Activated CD4-positive, alpha-beta T cell treated with anti-CD3 and anti-CD28 coated beads, Interleukin-2, amount 10 ng/mL, durations not matched to agents 24 days and 14 days (primary cell): ENCODE data around the gene MTRF1L. TPM values are rescaled to one million over a fixed set of nuclear protein-coding genes. Genes with fewer than 3 reads are reported as not detected.
"Not testable (repeated sequence)": the region's sequence is repeated elsewhere in the genome, so short reads cannot be mapped to it uniquely, and the experiment has no call there.

ENCODE experiments used
- DNase-seq: peaks from one replicate; pipeline ENCODE4 v3.0.0; 2022
- H3K27ac Mint-ChIP-seq: one replicate; pipeline ENCODE4 v1.8.0; 2022; ENCODE audit warnings: mild to moderate bottlenecking, mixed read lengths
- H3K27me3 Mint-ChIP-seq: one replicate; pipeline ENCODE4 v1.8.0; 2022; ENCODE audit warnings: mixed read lengths
- H3K36me3 Mint-ChIP-seq: one replicate; pipeline ENCODE4 v1.8.0; 2022; ENCODE audit warnings: low read depth, mild to moderate bottlenecking, mixed read lengths
- H3K4me1 Mint-ChIP-seq: one replicate; pipeline ENCODE4 v1.8.0; 2021; ENCODE audit warnings: mixed read lengths
- H3K4me3 Mint-ChIP-seq: one replicate; pipeline ENCODE4 v1.8.0; 2022; ENCODE audit warnings: mild to moderate bottlenecking, moderate library complexity, mixed read lengths
- H3K9me3 Mint-ChIP-seq: one replicate; pipeline ENCODE4 v1.8.0; 2021; ENCODE audit warnings: mixed read lengths
- intact Hi-C: fragments of 100-400 bp; cut with micrococcal nuclease; formaldehyde crosslinking; loops from one replicate; pipeline ENCODE4 v1.15.1; 2023
- total RNA-seq: library from RNA; stranded (reverse); gene quantifications from 2 replicates; pipeline ENCODE4 v1.2.3, GENCODE V29; 2022

MTRF1L gene
- total RNA-seq, 1 donor from 2014 or later: 20.6 TPM

GRCh38 chr6:152993431-152993830 is 9.1 kb downstream of the MTRF1L start:
- DNase-seq: no peak
- H3K9me3 Mint-ChIP-seq: peaks cover 5% of the 10 kb centered on the region
- peaks cover 26% of the 10 kb centered on the region for H3K4me1 Mint-ChIP-seq
- intact Hi-C loops: no loop called here
- no peaks in the 10 kb centered on the region for H3K27me3 Mint-ChIP-seq
- H3K27ac Mint-ChIP-seq: peak overlapping the region; percentile 79
- peaks cover 61% of the 10 kb centered on the region for H3K36me3 Mint-ChIP-seq
- peak overlapping the region; percentile 9 for H3K4me3 Mint-ChIP-seq

- Mint-ChIP-seq H3K27ac (no peak overlapping the region), H3K36me3 (peaks cover 33% of the 10 kb centered on the region), H3K4me1 (peaks cover 24% of the 10 kb centered on the region), H3K4me3 (no peak overlapping the region), H3K9me3 (no peaks in the 10 kb centered on the region), H3K27me3 (no peaks in the 10 kb centered on the region)
- intact Hi-C loops: loop anchor here (10.0 kb wide), 1 partner anchor 1258 kb away; no protein-coding TSS in a partner anchor
- DNase-seq: no peak
Observed at GRCh38 chr6:152986978-152987377, 15.5 kb downstream of the MTRF1L start.

GRCh38 chr6:152985300-152985699 is 17.2 kb downstream of the MTRF1L start:
- Mint-ChIP-seq H3K4me3 (peak overlapping the region; percentile 92), H3K4me1 (peaks cover 32% of the 10 kb centered on the region), H3K36me3 (peaks cover 36% of the 10 kb centered on the region), H3K27ac (peak overlapping the region; percentile 26)
- not testable (repeated sequence) for DNase-seq, H3K9me3 Mint-ChIP-seq, H3K27me3 Mint-ChIP-seq
- intact Hi-C loops: loop anchor here (10.0 kb wide), 1 partner anchor 1260 kb away; no protein-coding TSS in a partner anchor

- H3K4me3 Mint-ChIP-seq: peak overlapping the region; percentile 92
- DNase-seq: no peak
- H3K4me1 Mint-ChIP-seq: peaks cover 34% of the 10 kb centered on the region
- no peaks in the 10 kb centered on the region for H3K9me3 Mint-ChIP-seq
- H3K27ac Mint-ChIP-seq: peak overlapping the region; percentile 100
- no peaks in the 10 kb centered on the region for H3K27me3 Mint-ChIP-seq
- peaks cover 34% of the 10 kb centered on the region for H3K36me3 Mint-ChIP-seq
- intact Hi-C loops: loop anchor here (5.0 to 10.0 kb wide), 2 partner anchors 1260 to 1532 kb away; partner anchors contain the start of gene RMND1
Observed at GRCh38 chr6:152984513-152984872, 18.0 kb downstream of the MTRF1L start.

GRCh38 chr6:152983637-152984512 is 18.6 kb downstream of the MTRF1L start:
- intact Hi-C loops: loop anchor here (2.0 to 10.0 kb wide), 4 partner anchors 19 to 1593 kb away; partner anchors contain the start of genes MTRF1L, RMND1 and ZBTB2
- Mint-ChIP-seq H3K4me1 (peaks cover 39% of the 10 kb centered on the region), H3K4me3 (peak overlapping the region; percentile 92), H3K27ac (peak overlapping the region; percentile 100), H3K9me3 (no peaks in the 10 kb centered on the region), H3K36me3 (peaks cover 36% of the 10 kb centered on the region), H3K27me3 (no peaks in the 10 kb centered on the region)
- DNase-seq: peak; percentile 91

DNA sequence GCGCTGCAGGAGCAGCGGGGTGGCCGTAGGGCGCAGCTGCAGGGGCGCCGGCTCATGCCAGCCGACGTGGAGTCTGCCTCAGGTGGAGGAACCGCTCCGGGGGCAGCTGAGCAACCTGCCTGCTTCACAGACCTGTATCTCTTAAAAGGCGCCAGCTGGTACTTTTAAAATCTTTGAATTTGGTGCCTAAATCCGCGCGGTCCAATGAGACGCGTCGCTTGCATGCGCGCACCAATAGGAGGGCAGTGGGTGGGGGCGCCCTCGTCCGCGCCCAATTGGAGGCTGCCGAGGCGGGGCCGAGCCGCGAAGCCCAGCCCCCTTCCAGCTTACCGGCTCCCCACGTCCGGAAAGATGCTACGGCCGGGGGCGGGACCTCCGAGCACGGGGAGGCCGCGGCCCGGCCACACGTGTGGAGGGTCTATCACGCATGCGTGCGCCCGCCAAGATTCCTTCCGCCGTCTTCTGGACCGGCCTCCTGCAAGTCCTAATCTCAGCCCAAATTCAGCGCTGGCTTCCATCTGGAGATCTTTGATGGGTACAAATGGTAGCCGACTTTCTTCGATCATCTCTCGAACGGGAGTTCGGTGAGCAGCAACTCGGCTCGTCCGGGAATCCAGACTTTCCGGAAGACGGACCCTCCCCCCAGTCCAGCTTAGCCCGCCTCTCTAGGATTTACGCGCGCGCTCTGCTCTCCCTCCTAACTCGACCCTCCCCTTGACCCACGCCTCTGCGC is 19.4 kb downstream of the MTRF1L start, which contains the start of gene FBXO5:
TSS of gene FBXO5 (minus strand) at position 138 of the 733 bp plus-strand sequence. CDS start at position 56, 82 bp downstream.
- Mint-ChIP-seq H3K4me1 (peaks cover 46% of the 10 kb centered on the region), H3K27me3 (no peaks in the 10 kb centered on the region), H3K4me3 (peak within 1 kb of the TSS; percentile 92), H3K27ac (peak within 1 kb of the TSS; percentile 100), H3K36me3 (peaks cover 40% of the 10 kb centered on the region), H3K9me3 (no peaks in the 10 kb centered on the region)
- intact Hi-C loops: loop anchor here (2.0 to 10.0 kb wide), 4 partner anchors 20 to 1592 kb away; partner anchors contain the start of genes MTRF1L, RMND1 and ZBTB2
- peak; percentile 99 for DNase-seq

- H3K27me3 Mint-ChIP-seq: no peaks in the 10 kb centered on the region
- peak; percentile 75 for DNase-seq
- H3K9me3 Mint-ChIP-seq: no peaks in the 10 kb centered on the region
- H3K4me1 Mint-ChIP-seq: peaks cover 52% of the 10 kb centered on the region
- intact Hi-C loops: loop anchor here (2.0 to 10.0 kb wide), 4 partner anchors 21 to 1591 kb away; partner anchors contain the start of genes MTRF1L, RMND1 and ZBTB2
- H3K36me3 Mint-ChIP-seq: peaks cover 45% of the 10 kb centered on the region
- H3K4me3 Mint-ChIP-seq: peak overlapping the region; percentile 92
- peak overlapping the region; percentile 85 for H3K27ac Mint-ChIP-seq
Observed at GRCh38 chr6:152981989-152982903, 20.3 kb downstream of the MTRF1L start.

GRCh38 chr6:152981219-152981618 is 21.3 kb downstream of the MTRF1L start:
- DNase-seq: no peak
- no peaks in the 10 kb centered on the region for H3K9me3 Mint-ChIP-seq
- intact Hi-C loops: loop anchor here (5.0 to 10.0 kb wide), 2 partner anchors 1264 to 1529 kb away; partner anchors contain the start of gene RMND1
- peak overlapping the region; percentile 80 for H3K4me3 Mint-ChIP-seq
- peaks cover 45% of the 10 kb centered on the region for H3K36me3 Mint-ChIP-seq
- no peaks in the 10 kb centered on the region for H3K27me3 Mint-ChIP-seq
- peak overlapping the region; percentile 12 for H3K27ac Mint-ChIP-seq
- H3K4me1 Mint-ChIP-seq: peaks cover 56% of the 10 kb centered on the region

GRCh38 chr6:152980656-152981055 is 21.9 kb downstream of the MTRF1L start:
- Mint-ChIP-seq H3K4me3 (peak overlapping the region; percentile 80), H3K9me3 (no peaks in the 10 kb centered on the region), H3K27me3 (no peaks in the 10 kb centered on the region), H3K36me3 (peaks cover 45% of the 10 kb centered on the region), H3K4me1 (peaks cover 57% of the 10 kb centered on the region), H3K27ac (peak overlapping the region; percentile 57)
- intact Hi-C loops: loop anchor here (5.0 to 10.0 kb wide), 2 partner anchors 1264 to 1528 kb away; partner anchors contain the start of gene RMND1
- no peak for DNase-seq

DNA sequence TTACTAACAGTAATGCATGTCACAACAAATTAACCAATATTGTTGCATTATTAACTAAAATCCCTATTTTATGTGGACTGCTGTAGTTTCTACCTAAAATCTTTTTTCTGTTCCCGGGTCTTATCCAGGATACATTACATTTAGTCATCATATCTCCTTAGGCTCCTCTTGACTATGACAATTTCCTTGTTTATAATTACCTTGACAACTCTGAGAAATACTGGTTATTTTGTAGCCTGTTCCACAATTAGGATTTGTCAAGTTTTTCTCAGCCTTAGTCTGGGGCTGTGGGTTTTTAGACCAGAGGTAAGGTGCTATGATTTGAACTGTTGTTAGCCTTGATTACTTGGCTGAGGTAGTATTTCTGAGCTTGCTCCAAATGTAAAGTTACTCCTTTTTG is 23.4 kb downstream of the MTRF1L start:
- Mint-ChIP-seq H3K27me3 (no peaks in the 10 kb centered on the region), H3K4me3 (peak overlapping the region; percentile 34), H3K36me3 (peaks cover 49% of the 10 kb centered on the region), H3K27ac (no peak overlapping the region), H3K4me1 (peaks cover 59% of the 10 kb centered on the region), H3K9me3 (no peaks in the 10 kb centered on the region)
- DNase-seq: no peak
- intact Hi-C loops: no loop called here

DNA sequence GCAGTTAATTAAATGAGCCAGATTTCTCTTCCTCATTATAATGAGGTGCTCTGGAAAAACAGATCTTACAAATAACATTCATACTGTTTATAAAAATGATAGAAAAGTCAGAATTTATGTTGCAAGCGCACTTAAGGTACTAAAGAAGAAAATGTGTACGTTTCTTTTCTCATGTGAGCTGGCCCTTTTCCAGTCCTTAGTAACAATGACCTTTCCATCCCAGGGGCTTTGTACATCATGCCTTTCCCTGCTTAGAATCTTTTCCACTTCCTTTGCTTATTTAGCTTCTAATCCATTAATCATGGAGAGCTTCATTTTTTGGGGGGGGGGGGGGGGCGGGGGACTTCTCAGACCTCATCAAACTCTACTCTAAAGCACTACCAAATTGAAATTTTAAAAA is 24.5 kb downstream of the MTRF1L start:
- H3K4me1 Mint-ChIP-seq: peaks cover 66% of the 10 kb centered on the region
- intact Hi-C loops: no loop called here
- H3K27ac Mint-ChIP-seq: no peak overlapping the region
- no peaks in the 10 kb centered on the region for H3K27me3 Mint-ChIP-seq
- peaks cover 59% of the 10 kb centered on the region for H3K36me3 Mint-ChIP-seq
- no peaks in the 10 kb centered on the region for H3K9me3 Mint-ChIP-seq
- peak overlapping the region; percentile 39 for H3K4me3 Mint-ChIP-seq
- no peak for DNase-seq

DNA sequence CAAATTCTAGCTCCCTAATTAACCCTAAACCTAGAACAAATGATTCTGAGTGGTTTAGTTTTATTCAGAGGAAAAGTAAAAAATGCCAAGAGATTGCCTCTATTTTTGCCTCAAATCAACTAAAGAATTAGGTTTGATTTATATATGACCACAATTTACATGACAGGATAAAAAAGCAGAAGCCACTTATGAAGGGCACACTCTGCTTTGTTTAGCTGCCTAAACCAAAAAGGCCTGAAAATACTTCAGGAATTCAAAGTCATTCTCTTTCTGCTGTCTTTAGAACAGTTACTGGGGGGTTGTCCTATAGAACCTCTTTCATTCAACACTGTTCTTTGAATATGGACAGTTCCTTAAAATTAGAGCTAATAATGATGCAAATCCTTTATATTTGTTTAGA is 25.0 kb downstream of the MTRF1L start:
- H3K4me3 Mint-ChIP-seq: peak overlapping the region; percentile 41
- intact Hi-C loops: no loop called here
- H3K36me3 Mint-ChIP-seq: peaks cover 64% of the 10 kb centered on the region
- no peaks in the 10 kb centered on the region for H3K27me3 Mint-ChIP-seq
- DNase-seq: no peak
- peaks cover 66% of the 10 kb centered on the region for H3K4me1 Mint-ChIP-seq
- no peaks in the 10 kb centered on the region for H3K9me3 Mint-ChIP-seq
- H3K27ac Mint-ChIP-seq: no peak overlapping the region

GRCh38 chr6:152976749-152977148 is 25.8 kb downstream of the MTRF1L start:
- intact Hi-C loops: no loop called here
- no peaks in the 10 kb centered on the region for H3K9me3 Mint-ChIP-seq
- peak overlapping the region; percentile 41 for H3K4me3 Mint-ChIP-seq
- H3K27ac Mint-ChIP-seq: peak overlapping the region; percentile 64
- H3K36me3 Mint-ChIP-seq: peaks cover 67% of the 10 kb centered on the region
- peaks cover 63% of the 10 kb centered on the region for H3K4me1 Mint-ChIP-seq
- DNase-seq: no peak
- no peaks in the 10 kb centered on the region for H3K27me3 Mint-ChIP-seq
